Ovary (tissue), 9 donors: ENCODE measurements around the gene BIRC7. TPM values are rescaled to one million over a fixed set of nuclear protein-coding genes. Genes with fewer than 3 reads are reported as not detected.
A peak's percentile ranks its signal among the peaks of the same experiment; 100 is the strongest.

Experiments used
- DNase-seq, 5 donors: peaks; one replicate each; pipeline ENCODE4 v3.0.0-alpha.2; 2019 to 2020
- H3K27ac ChIP-seq, 2 donors: fragments of 200-600 bp; one replicate each; pipeline versions ENCODE4 v1.5.1 to v1.8.0; 2019 to 2022
- H3K27me3 ChIP-seq: fragments of 200-600 bp; one replicate; pipeline ENCODE4 v1.8.0; 2022
- H3K36me3 ChIP-seq: fragments of 200-600 bp; sonication (generic); one replicate; pipeline ENCODE4 v1.5.1; 2019
- H3K4me1 ChIP-seq: one replicate; pipeline ENCODE4 v1.8.1; 2013; ENCODE audit warnings: mild to moderate bottlenecking, moderate library complexity; ENCODE audit not compliant: insufficient read depth
- H3K4me3 ChIP-seq: fragments of 200-600 bp; sonication (generic); one replicate; pipeline ENCODE4 v1.5.1; 2017
- H3K9me3 ChIP-seq, 2 donors: fragments of 200-600 bp in 1 of 2; sonication (generic) in 1 of 2; one replicate each; pipeline versions ENCODE4 v1.5.1 to v1.8.1; 2013 to 2019; ENCODE audit warnings: mild to moderate bottlenecking in 1 of 2, moderate library complexity in 1 of 2
- EP300 ChIP-seq: sonication (generic); formaldehyde crosslinking; IDR thresholded peaks from one replicate; pipeline ENCODE4 v1.6.1; 2017; ENCODE audit warnings: antibody characterized with exemption
- POLR2A ChIP-seq: fragments of 450-650 bp; IDR thresholded peaks from one replicate; pipeline ENCODE4 v1.6.1; 2017; ENCODE audit warnings: antibody characterized with exemption, mild to moderate bottlenecking, moderate library complexity
- WGBS, 3 donors: extraction: QIAGEN DNeasy Blood & Tissue Kit in 1 of 3; methylation state at CpG; one replicate each; pipeline versions ENCODE4 v1.1.5 to v1.1.7; 2013 to 2017; 5-methylcytosine and 5-hydroxymethylcytosine counted together
- intact Hi-C, 4 donors: fragments of 100-400 bp; cut with DNase I; formaldehyde crosslinking; loops; one replicate each; pipeline versions ENCODE4 v1.11.0 to v1.15.1; 2022 to 2023
- polyA plus RNA-seq, 2 donors: library from polyadenylated mRNA; stranded (reverse); fragments of 200-250 nt in 1 of 2; fragments of 350-450 nt in 1 of 2; fragmentation: Illumina TruSeq in 1 of 2; extraction: RNeasy Lipid Tissue Mini Kit (QIAGEN cat#74804) in 1 of 2; gene quantifications; one replicate each; pipeline ENCODE4 v1.2.3, GENCODE V29; 2013 to 2014
- total RNA-seq, 7 donors: library from RNA; depleted of rRNA in 2 of 7; stranded (reverse); fragments of >200 nt in 2 of 7; fragmentation: NEBNext Ultra II Directional in 3 of 7; extraction: Animal tissue kit (Norgen Biotek cat#: 25700) in 3 of 7; gene quantifications; one replicate each; pipeline versions ENCODE4 v1.1.0 to v1.2.4, GENCODE V29; 2016 to 2023
- TF ChIP-seq, protein P1 (sequence below), 3 donors: fragments of 450-650 bp in 2 of 3; fragments of 200-600 bp in 1 of 3; IDR thresholded peaks; one replicate each; pipeline versions ENCODE4 v1.5.1 to v1.8.0; 2016 to 2022; ENCODE audit warnings: antibody characterized with exemption in 3 of 3, mild to moderate bottlenecking in 1 of 3
- donor health status: DM: no; HTN: no; CAD: no; lungs with moderate emphysema.
- donor health status: DM: no; HTN: no; CAD: no.
- donor health status: Bipolar disorder and iron deficiency.
- donor health status: DM: yes; HTN: yes; CAD: no.
- donor health status: DM: no; HTN: no; CAD: no.
- donor health status: DM: yes; HTN: yes; CAD: no.

The BIRC7 gene
- total and polyA plus RNA-seq, 9 donors, result 0.60 to 1.1 TPM; not detected in 7

DNA sequence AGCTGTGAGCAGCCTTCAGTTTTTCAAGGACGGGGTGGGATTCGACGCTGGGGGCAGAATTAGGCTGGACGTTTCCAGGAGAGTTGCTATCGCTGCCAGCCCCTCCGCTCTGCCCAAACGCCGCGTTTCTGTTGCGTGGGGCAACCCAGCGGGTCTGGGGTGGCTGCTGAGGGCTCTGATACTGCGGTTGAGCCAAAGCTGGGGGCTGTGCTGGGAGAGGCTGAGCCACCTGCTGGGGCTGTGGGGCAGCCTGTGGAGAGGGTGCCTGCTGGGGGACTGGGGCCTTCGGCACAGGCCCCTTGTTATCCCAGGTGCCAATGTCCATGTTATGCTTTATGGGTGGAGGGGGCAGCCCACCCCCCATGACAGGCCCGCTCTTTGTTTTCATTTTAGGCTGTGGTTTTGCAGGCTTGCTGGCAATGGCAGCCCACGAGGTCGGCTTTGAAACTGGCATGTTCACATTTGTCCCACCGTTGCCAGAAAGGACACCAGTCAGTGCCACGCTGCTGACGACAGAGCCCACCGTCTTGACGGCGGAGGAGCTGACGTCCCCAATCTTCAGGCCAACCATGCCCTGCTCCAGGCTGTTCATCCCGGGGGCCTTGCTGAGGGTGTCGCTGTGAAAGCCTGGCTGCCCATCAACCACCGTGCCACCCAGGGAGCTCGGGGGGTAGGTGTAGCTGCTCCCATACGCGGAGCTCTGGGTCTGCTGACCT, 32.7 kb upstream of the BIRC7 start:
- intact Hi-C loops, result loop anchor here in 1 of 4 donors (10.0 kb wide), 1 partner anchor 788 kb away; no protein-coding TSS in a partner anchor
- no peaks in the 10 kb centered on the region for H3K36me3 ChIP-seq
- TF ChIP-seq, protein P1, sequence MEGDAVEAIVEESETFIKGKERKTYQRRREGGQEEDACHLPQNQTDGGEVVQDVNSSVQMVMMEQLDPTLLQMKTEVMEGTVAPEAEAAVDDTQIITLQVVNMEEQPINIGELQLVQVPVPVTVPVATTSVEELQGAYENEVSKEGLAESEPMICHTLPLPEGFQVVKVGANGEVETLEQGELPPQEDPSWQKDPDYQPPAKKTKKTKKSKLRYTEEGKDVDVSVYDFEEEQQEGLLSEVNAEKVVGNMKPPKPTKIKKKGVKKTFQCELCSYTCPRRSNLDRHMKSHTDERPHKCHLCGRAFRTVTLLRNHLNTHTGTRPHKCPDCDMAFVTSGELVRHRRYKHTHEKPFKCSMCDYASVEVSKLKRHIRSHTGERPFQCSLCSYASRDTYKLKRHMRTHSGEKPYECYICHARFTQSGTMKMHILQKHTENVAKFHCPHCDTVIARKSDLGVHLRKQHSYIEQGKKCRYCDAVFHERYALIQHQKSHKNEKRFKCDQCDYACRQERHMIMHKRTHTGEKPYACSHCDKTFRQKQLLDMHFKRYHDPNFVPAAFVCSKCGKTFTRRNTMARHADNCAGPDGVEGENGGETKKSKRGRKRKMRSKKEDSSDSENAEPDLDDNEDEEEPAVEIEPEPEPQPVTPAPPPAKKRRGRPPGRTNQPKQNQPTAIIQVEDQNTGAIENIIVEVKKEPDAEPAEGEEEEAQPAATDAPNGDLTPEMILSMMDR (IDR thresholded peaks at IDR 0.05), result no peak
- TF ChIP-seq EP300 (no peak), POLR2A (no peak)
- H3K9me3 ChIP-seq, result no peaks in the 10 kb centered on the region
- no peaks in the 10 kb centered on the region for H3K27me3 ChIP-seq
- DNase-seq, result no peak
- no peak overlapping the region for H3K4me3 ChIP-seq
- 89 to 91% (median 90%) methylated on average over 29 of the region's 29 CpGs for WGBS, 3 donors
- H3K27ac ChIP-seq, result no peak overlapping the region
- peaks cover 2% of the 10 kb centered on the region for H3K4me1 ChIP-seq

DNA sequence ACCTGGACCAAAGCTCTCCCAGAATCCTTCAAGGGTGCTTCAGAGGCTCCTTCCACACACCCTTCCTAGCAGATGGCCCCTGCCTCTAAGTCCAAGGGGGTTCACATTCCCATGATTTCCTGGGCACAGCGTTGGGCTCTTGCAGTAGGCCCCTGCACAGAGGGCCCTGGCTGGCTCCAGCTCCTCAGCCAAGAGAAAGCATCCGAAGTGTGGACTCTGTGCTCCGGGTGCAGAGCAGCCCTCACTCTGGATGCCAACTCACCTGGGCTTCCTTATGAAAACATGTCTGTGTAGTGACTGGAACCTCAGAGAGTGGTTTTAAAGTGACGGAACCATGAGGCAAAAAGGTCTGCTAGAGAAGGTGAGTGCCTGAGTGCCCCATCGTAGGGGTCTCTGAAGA, 31.3 kb upstream of the BIRC7 start:
- intact Hi-C loops, result loop anchor here in 1 of 4 donors (10.0 kb wide), 1 partner anchor 790 kb away; no protein-coding TSS in a partner anchor
- Histone ChIP-seq H3K4me1 (no peaks in the 10 kb centered on the region), H3K27ac (no peak overlapping the region), H3K4me3 (no peak overlapping the region), H3K9me3 (no peaks in the 10 kb centered on the region), H3K36me3 (no peaks in the 10 kb centered on the region), H3K27me3 (no peaks in the 10 kb centered on the region)
- WGBS, 3 donors, result 81 to 94% (median 85%) methylated on average over 5 of the region's 5 CpGs
- TF ChIP-seq POLR2A (no peak), EP300 (no peak)
- TF ChIP-seq, protein P1 (IDR thresholded peaks at IDR 0.05), result no peak
- DNase-seq, result no peak

GRCh38 chr20:63205896-63206295, 29.8 kb upstream of the BIRC7 start:
- intact Hi-C loops, result loop anchor here in 1 of 4 donors (10.0 kb wide), 1 partner anchor 791 kb away; no protein-coding TSS in a partner anchor

DNA sequence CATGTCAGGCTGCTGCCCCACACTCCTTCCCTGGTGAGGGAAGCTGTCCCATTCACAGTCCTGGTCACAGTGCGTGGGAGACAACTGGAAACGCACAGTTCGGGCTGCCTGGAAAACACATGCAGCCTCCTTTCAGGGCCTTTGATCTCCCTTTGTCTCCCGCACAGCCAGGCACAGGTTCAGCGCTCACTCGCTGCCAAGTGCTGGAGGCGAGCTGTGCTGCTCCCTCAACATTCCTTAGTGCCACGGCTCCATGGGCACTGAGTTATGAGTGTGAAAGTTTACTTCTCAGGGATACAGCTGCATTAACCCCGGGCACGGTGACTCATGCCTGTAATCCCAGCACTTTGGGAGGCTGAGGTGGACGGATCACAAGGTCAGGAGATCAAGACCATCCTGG, 28.8 kb upstream of the BIRC7 start:
- H3K4me1 ChIP-seq, result no peaks in the 10 kb centered on the region
- H3K4me3 ChIP-seq, result no peak overlapping the region
- 61 to 70% (median 62%) methylated on average over 11 of the region's 11 CpGs for WGBS, 3 donors
- DNase-seq, result peak in 1 of 5 donors; percentile 24
- no peaks in the 10 kb centered on the region for H3K27me3 ChIP-seq
- no peaks in the 10 kb centered on the region for H3K36me3 ChIP-seq
- H3K9me3 ChIP-seq, result no peaks in the 10 kb centered on the region
- TF ChIP-seq, protein P1 (IDR thresholded peaks at IDR 0.05), result no peak
- TF ChIP-seq EP300 (no peak), POLR2A (no peak)
- intact Hi-C loops, result loop anchor here in 1 of 4 donors (10.0 kb wide), 1 partner anchor 792 kb away; no protein-coding TSS in a partner anchor
- H3K27ac ChIP-seq, result no peak overlapping the region

More at GRCh38 chr20:63205896-63206295, 29.8 kb upstream of the BIRC7 start:
- DNase-seq, result no peak
- Histone ChIP-seq H3K4me3 (no peak overlapping the region), H3K27ac (no peak overlapping the region), H3K27me3 (no peaks in the 10 kb centered on the region), H3K4me1 (no peaks in the 10 kb centered on the region), H3K36me3 (no peaks in the 10 kb centered on the region), H3K9me3 (no peaks in the 10 kb centered on the region)
- WGBS, 3 donors, result 64 to 78% (median 70%) methylated on average over 10 of the region's 10 CpGs
- TF ChIP-seq, protein P1 (IDR thresholded peaks at IDR 0.05), result no peak
- TF ChIP-seq POLR2A, result no peak
- TF ChIP-seq EP300, result no peak
